CD4-positive, CD25-positive, alpha-beta regulatory T cell (primary cell): ENCODE results near the gene DDX31. TPM values are rescaled to one million over a fixed set of nuclear protein-coding genes. Genes with fewer than 3 reads are reported as not detected.
A peak's percentile ranks its signal among the peaks of the same experiment; 100 is the strongest.

ENCODE experiments used
- ATAC-seq, 2 donors: fragments of 150-1000 bp; cut with Tn5 transposase; one replicate each; pipeline ENCODE4 v1.10.0; 2021; ENCODE audit warnings: low read depth in 2 of 2, moderate number of reproducible peaks in 2 of 2, moderate library complexity in 1 of 2
- DNase-seq, 3 donors: peaks; one replicate each; pipeline versions ENCODE4 v3.0.0 to v3.0.0-alpha.2; 2012 to 2022; ENCODE audit warnings: mixed read lengths in 1 of 3
- H3K27ac ChIP-seq: one replicate; pipeline ENCODE4 v1.7.0; 2013; ENCODE audit warnings: mild to moderate bottlenecking, low read length; ENCODE audit not compliant: insufficient read depth, poor library complexity, severe bottlenecking
- H3K27me3 ChIP-seq: one replicate; pipeline ENCODE4 v1.7.0; 2013; ENCODE audit warnings: low read length; ENCODE audit not compliant: control insufficient read depth, insufficient read depth
- H3K36me3 ChIP-seq: one replicate; pipeline ENCODE4 v1.7.0; 2013; ENCODE audit warnings: mild to moderate bottlenecking, low read length, moderate library complexity; ENCODE audit not compliant: control insufficient read depth, insufficient read depth
- H3K4me1 ChIP-seq: 2 replicates; pipeline ENCODE4 v1.7.0; 2013; ENCODE audit warnings: mild to moderate bottlenecking, low read length; ENCODE audit not compliant: insufficient read depth, control insufficient read depth, poor library complexity, severe bottlenecking
- H3K4me3 ChIP-seq: one replicate; pipeline ENCODE4 v1.7.0; 2013; ENCODE audit warnings: low read depth, mild to moderate bottlenecking, low read length, moderate library complexity
- H3K9me3 ChIP-seq, 2 experiments: 1 replicate in 1 of 2; 2 replicates in 1 of 2; pipeline ENCODE4 v1.7.0; 2013; ENCODE audit warnings: low read length in 2 of 2, mild to moderate bottlenecking in 1 of 2, moderate library complexity in 1 of 2; ENCODE audit not compliant: control insufficient read depth in 2 of 2
- H3K27ac Mint-ChIP-seq, 3 donors: one replicate each; pipeline ENCODE4 v1.8.0; 2020 to 2022; ENCODE audit warnings: mild to moderate bottlenecking in 3 of 3, mixed read lengths in 3 of 3, moderate library complexity in 2 of 3
- H3K27me3 Mint-ChIP-seq: one replicate; pipeline ENCODE4 v1.8.0; 2022; ENCODE audit warnings: mild to moderate bottlenecking, mixed read lengths
- H3K36me3 Mint-ChIP-seq: one replicate; pipeline ENCODE4 v1.8.0; 2020; ENCODE audit warnings: mixed read lengths
- H3K4me1 Mint-ChIP-seq, 4 donors: one replicate each; pipeline ENCODE4 v1.8.0; 2020 to 2022; ENCODE audit warnings: mixed read lengths in 4 of 4, mild to moderate bottlenecking in 1 of 4
- H3K4me3 Mint-ChIP-seq, 4 donors: one replicate each; pipeline ENCODE4 v1.8.0; 2020 to 2022; ENCODE audit warnings: mild to moderate bottlenecking in 4 of 4, mixed read lengths in 4 of 4, moderate library complexity in 3 of 4
- H3K9me3 Mint-ChIP-seq, 7 donors: one replicate each; pipeline ENCODE4 v1.8.0; 2020 to 2022; ENCODE audit warnings: mixed read lengths in 7 of 7, mild to moderate bottlenecking in 3 of 7, moderate library complexity in 2 of 7
- polyA plus RNA-seq, 4 donors: library from polyadenylated mRNA; unstranded; fragments of 300-500 nt; fragmentation: Illumina TruSeq; gene quantifications; one replicate each; pipeline ENCODE4 v1.2.3, GENCODE V29; 2021
- total RNA-seq: library from RNA; stranded (reverse); gene quantifications from one replicate; pipeline ENCODE4 v1.2.3, GENCODE V29; 2022

DDX31 gene
- total and polyA plus RNA-seq, 5 donors from 2014 or later = 7.1 to 12.1 (median 7.3) TPM

DNA sequence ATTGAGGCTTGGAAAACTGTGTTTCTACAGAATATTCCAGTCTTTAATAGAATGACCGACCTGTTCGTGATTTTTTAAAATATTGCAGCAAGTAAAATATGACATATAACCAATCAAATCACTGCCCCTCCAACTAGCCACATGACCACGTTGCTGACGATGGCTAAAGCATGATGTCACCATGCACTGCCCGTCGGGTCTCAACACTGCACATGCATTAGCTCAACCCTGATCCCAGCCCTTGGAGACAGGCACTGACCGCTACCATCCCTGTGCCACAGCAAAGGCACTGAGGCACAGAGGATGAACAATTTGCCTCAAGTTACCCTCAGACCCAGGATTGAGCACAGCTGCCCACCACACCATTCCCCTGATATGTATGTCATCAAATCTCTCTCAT, 13.5 kb downstream of the DDX31 start:
- ATAC-seq = no peak
- Mint-ChIP-seq H3K27ac (peak overlapping the region in 1 of 3 donors; percentile 50), H3K4me1 (peaks cover 0 to 4% (median 4%) of the 10 kb centered on the region in 4 donors), H3K36me3 (peaks cover 45% of the 10 kb centered on the region), H3K9me3 (no peaks in the 10 kb centered on the region), H3K27me3 (no peaks in the 10 kb centered on the region), H3K4me3 (no peak overlapping the region)
- Histone ChIP-seq H3K9me3 (no peaks in the 10 kb centered on the region), H3K27ac (no peak overlapping the region), H3K27me3 (no peaks in the 10 kb centered on the region), H3K4me3 (no peak overlapping the region), H3K36me3 (peaks cover 55% of the 10 kb centered on the region), H3K4me1 (no peaks in the 10 kb centered on the region)
- no peak for DNase-seq

DNA sequence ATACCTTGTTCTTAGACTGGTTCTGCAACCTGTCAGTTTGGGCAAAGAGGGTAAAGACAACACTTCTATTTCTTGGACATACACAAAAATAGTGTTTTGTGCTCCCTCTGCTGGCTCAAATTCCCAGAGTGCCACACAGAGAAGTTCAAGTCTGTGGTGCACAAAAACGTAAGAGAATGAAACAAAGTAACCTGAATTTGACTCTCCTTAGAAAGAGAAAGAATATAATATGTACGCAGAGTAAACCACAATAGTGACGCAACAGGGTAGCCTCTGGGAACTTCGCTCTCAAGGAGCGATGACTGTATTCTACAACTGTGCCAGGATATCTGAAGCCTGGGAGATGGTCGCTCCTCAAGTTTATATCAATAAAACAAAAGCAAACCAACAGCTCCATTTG, 18.5 kb downstream of the DDX31 start:
- Histone ChIP-seq H3K36me3 (peaks cover 48% of the 10 kb centered on the region), H3K9me3 (no peaks in the 10 kb centered on the region), H3K4me1 (no peaks in the 10 kb centered on the region), H3K4me3 (no peak overlapping the region), H3K27me3 (no peaks in the 10 kb centered on the region), H3K27ac (no peak overlapping the region)
- Mint-ChIP-seq H3K27me3 (no peaks in the 10 kb centered on the region), H3K9me3 (no peaks in the 10 kb centered on the region), H3K4me1 (peaks cover 0 to 4% (median 4%) of the 10 kb centered on the region in 4 donors), H3K4me3 (no peak overlapping the region), H3K27ac (no peak overlapping the region), H3K36me3 (peaks cover 52% of the 10 kb centered on the region)
- ATAC-seq = no peak
- DNase-seq = peak in 1 of 3 donors; percentile 33

DNA sequence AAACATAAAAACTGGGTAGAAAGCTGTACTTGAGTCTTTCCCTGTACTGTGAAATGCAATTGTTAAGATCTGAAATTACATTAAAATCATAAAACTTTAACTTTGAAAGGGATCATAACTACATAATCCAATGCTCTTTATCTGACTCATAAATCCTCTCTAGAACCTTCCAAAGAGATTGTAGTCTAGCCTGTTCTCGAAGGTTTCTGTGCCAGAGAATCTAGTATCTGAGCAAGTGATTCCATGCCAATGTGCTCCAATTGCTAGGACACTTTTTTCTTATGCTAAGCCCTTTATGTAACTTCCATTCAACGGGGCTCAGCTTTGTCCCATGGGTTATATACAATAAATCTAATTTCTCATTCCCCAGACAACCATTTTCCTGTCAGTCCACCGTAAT, 21.1 kb downstream of the DDX31 start:
- H3K9me3 ChIP-seq = no peaks in the 10 kb centered on the region
- H3K27me3 Mint-ChIP-seq = no peaks in the 10 kb centered on the region
- no peaks in the 10 kb centered on the region for H3K27me3 ChIP-seq
- H3K36me3 ChIP-seq = peaks cover 62% of the 10 kb centered on the region
- H3K4me3 ChIP-seq = no peak overlapping the region
- peaks cover 0 to under 1% (median 0%) of the 10 kb centered on the region in 4 donors for H3K4me1 Mint-ChIP-seq
- no peaks in the 10 kb centered on the region for H3K9me3 Mint-ChIP-seq
- H3K4me3 Mint-ChIP-seq = no peak overlapping the region
- peaks cover 57% of the 10 kb centered on the region for H3K36me3 Mint-ChIP-seq
- H3K4me1 ChIP-seq = no peaks in the 10 kb centered on the region
- no peak for ATAC-seq
- H3K27ac ChIP-seq = no peak overlapping the region
- DNase-seq = no peak
- H3K27ac Mint-ChIP-seq = no peak overlapping the region

GRCh38 chr9:132648283-132648682, 21.5 kb downstream of the DDX31 start:
- H3K9me3 Mint-ChIP-seq = no peaks in the 10 kb centered on the region
- H3K27ac Mint-ChIP-seq = no peak overlapping the region
- Histone ChIP-seq H3K4me1 (no peaks in the 10 kb centered on the region), H3K27ac (no peak overlapping the region), H3K4me3 (no peak overlapping the region), H3K9me3 (no peaks in the 10 kb centered on the region), H3K36me3 (peaks cover 62% of the 10 kb centered on the region), H3K27me3 (no peaks in the 10 kb centered on the region)
- H3K4me1 Mint-ChIP-seq = no peaks in the 10 kb centered on the region
- H3K4me3 Mint-ChIP-seq = no peak overlapping the region
- ATAC-seq (no peak), DNase-seq (no peak)
- H3K27me3 Mint-ChIP-seq = no peaks in the 10 kb centered on the region
- peaks cover 61% of the 10 kb centered on the region for H3K36me3 Mint-ChIP-seq

- no peak for ATAC-seq
- H3K9me3 Mint-ChIP-seq = no peaks in the 10 kb centered on the region
- no peak overlapping the region for H3K27ac Mint-ChIP-seq
- no peaks in the 10 kb centered on the region for H3K27me3 ChIP-seq
- no peaks in the 10 kb centered on the region for H3K9me3 ChIP-seq
- H3K4me3 ChIP-seq = no peak overlapping the region
- no peak for DNase-seq
- H3K36me3 Mint-ChIP-seq = peaks cover 63% of the 10 kb centered on the region
- no peak overlapping the region for H3K27ac ChIP-seq
- no peaks in the 10 kb centered on the region for H3K4me1 ChIP-seq
- H3K4me1 Mint-ChIP-seq = no peaks in the 10 kb centered on the region
- H3K36me3 ChIP-seq = peaks cover 66% of the 10 kb centered on the region
- no peaks in the 10 kb centered on the region for H3K27me3 Mint-ChIP-seq
- no peak overlapping the region for H3K4me3 Mint-ChIP-seq
Observed at GRCh38 chr9:132647806-132648205, 22.0 kb downstream of the DDX31 start.

DNA sequence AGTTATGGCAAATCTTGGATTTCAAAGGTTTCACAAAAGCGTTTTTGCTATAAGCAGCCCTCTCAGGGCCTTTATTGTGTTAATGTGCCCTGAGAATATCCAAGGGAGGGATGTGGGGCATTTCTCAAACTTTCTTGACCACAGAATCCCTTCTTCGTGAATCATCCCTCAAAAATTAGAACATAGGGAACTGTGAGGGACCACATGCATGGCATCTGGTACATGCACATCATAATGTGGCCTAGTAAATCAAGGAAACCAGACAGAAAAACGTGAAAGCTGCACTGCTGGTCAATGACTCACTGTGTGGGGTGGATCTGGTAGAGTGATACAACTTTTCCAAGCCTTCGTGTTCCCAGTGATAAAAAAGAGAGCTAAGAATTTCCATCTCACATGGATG, 22.4 kb downstream of the DDX31 start:
- Histone ChIP-seq H3K4me3 (no peak overlapping the region), H3K27me3 (no peaks in the 10 kb centered on the region), H3K4me1 (no peaks in the 10 kb centered on the region), H3K36me3 (peaks cover 66% of the 10 kb centered on the region), H3K9me3 (no peaks in the 10 kb centered on the region), H3K27ac (no peak overlapping the region)
- Mint-ChIP-seq H3K4me1 (no peaks in the 10 kb centered on the region), H3K27ac (no peak overlapping the region), H3K4me3 (no peak overlapping the region), H3K9me3 (no peaks in the 10 kb centered on the region), H3K27me3 (no peaks in the 10 kb centered on the region), H3K36me3 (peaks cover 59% of the 10 kb centered on the region)
- ATAC-seq = no peak
- no peak for DNase-seq

GRCh38 chr9:132646726-132647125, 23.1 kb downstream of the DDX31 start:
- H3K4me3 ChIP-seq = no peak overlapping the region
- Mint-ChIP-seq H3K27ac (no peak overlapping the region), H3K36me3 (peaks cover 62% of the 10 kb centered on the region), H3K27me3 (no peaks in the 10 kb centered on the region), H3K4me1 (no peaks in the 10 kb centered on the region), H3K4me3 (no peak overlapping the region), H3K9me3 (no peaks in the 10 kb centered on the region)
- no peaks in the 10 kb centered on the region for H3K4me1 ChIP-seq
- H3K36me3 ChIP-seq = peaks cover 68% of the 10 kb centered on the region
- ATAC-seq (no peak), DNase-seq (no peak)
- H3K27ac ChIP-seq = no peak overlapping the region
- no peaks in the 10 kb centered on the region for H3K9me3 ChIP-seq
- no peaks in the 10 kb centered on the region for H3K27me3 ChIP-seq

- no peak overlapping the region for H3K4me3 Mint-ChIP-seq
- no peaks in the 10 kb centered on the region for H3K27me3 Mint-ChIP-seq
- Histone ChIP-seq H3K27me3 (no peaks in the 10 kb centered on the region), H3K4me1 (no peaks in the 10 kb centered on the region), H3K9me3 (no peaks in the 10 kb centered on the region), H3K36me3 (peaks cover 77% of the 10 kb centered on the region), H3K27ac (no peak overlapping the region), H3K4me3 (no peak overlapping the region)
- peaks cover 70% of the 10 kb centered on the region for H3K36me3 Mint-ChIP-seq
- H3K27ac Mint-ChIP-seq = no peak overlapping the region
- DNase-seq (no peak), ATAC-seq (no peak)
- H3K4me1 Mint-ChIP-seq = no peaks in the 10 kb centered on the region
- no peaks in the 10 kb centered on the region for H3K9me3 Mint-ChIP-seq
Observed at GRCh38 chr9:132645711-132646110, 24.1 kb downstream of the DDX31 start.
